HepG2 (cell line): ENCODE data around the gene VIPR1. TPM values are rescaled to one million over a fixed set of nuclear protein-coding genes. Genes with fewer than 3 reads are reported as not detected.
A peak's percentile ranks its signal among the peaks of the same experiment; 100 is the strongest.

ENCODE experiments used
- BHLHE40 ChIP-seq: IDR thresholded peaks from 2 replicates; pipeline ENCODE4 v1.6.1; 2011; ENCODE audit warnings: low read length, improper control_type of control experiment
- CBX2 ChIP-seq, 2 experiments: fragments of 200-600 bp in 1 of 2; sonication (generic); formaldehyde crosslinking in 1 of 2; IDR thresholded peaks; 2 replicates each; pipeline versions ENCODE4 v1.7.0 to v1.8.1; 2018 to 2022; ENCODE audit warnings: low read depth in 2 of 2, low read length in 1 of 2, mild to moderate bottlenecking in 1 of 2, missing genetic modification reagents in 1 of 2
- ETV6 ChIP-seq: sonication (generic); formaldehyde crosslinking; conservative IDR thresholded peaks from 2 replicates; pipeline ENCODE4 v1.4.0; 2020; ENCODE audit warnings: missing genetic modification reagents
- HDAC1 ChIP-seq: sonication (generic); formaldehyde crosslinking; IDR thresholded peaks from 2 replicates; pipeline ENCODE4 v1.5.1; 2020; ENCODE audit warnings: mild to moderate bottlenecking, missing genetic modification reagents
- PHF21A ChIP-seq: sonication (generic); formaldehyde crosslinking; IDR thresholded peaks from 2 replicates; pipeline ENCODE4 v1.5.0; 2020; ENCODE audit warnings: mild to moderate bottlenecking, missing genetic modification reagents
- SNRNP70 ChIP-seq: fragments of 200-400 bp; formaldehyde crosslinking; IDR thresholded peaks from 2 replicates; pipeline ENCODE4 v1.6.1; 2017; ENCODE audit warnings: mild to moderate bottlenecking, low read depth, low read length, moderate library complexity
- SOX13 ChIP-seq, 3 experiments: fragments of 450-650 bp in 1 of 3; sonication (generic) in 1 of 3; formaldehyde crosslinking in 1 of 3; IDR thresholded peaks in 2 of 3; conservative IDR thresholded peaks in 1 of 3; 2 replicates each; pipeline versions ENCODE4 v1.5.0 to v1.6.1; 2016 to 2020; ENCODE audit warnings: antibody characterized with exemption in 1 of 3, mild to moderate bottlenecking in 1 of 3, missing compliant biosample characterization in 1 of 3, missing genetic modification reagents in 1 of 3, moderate library complexity in 1 of 3
- SOX6 ChIP-seq, 2 experiments: fragments of 450-650 bp in 1 of 2; sonication (generic) in 1 of 2; formaldehyde crosslinking in 1 of 2; IDR thresholded peaks; 2 replicates each; pipeline versions ENCODE4 v1.4.0 to v1.6.1; 2017 to 2020; ENCODE audit warnings: antibody characterized with exemption in 1 of 2, mild to moderate bottlenecking in 1 of 2, missing genetic modification reagents in 1 of 2
- ZNF292 ChIP-seq: sonication (generic); formaldehyde crosslinking; IDR thresholded peaks from 2 replicates; pipeline ENCODE4 v1.8.1; 2022; ENCODE audit warnings: mild to moderate bottlenecking, low read depth, missing genetic modification reagents, borderline replicate concordance
- ZNF7 ChIP-seq: IDR thresholded peaks from 2 replicates; pipeline ENCODE4 v1.6.1; 2016; ENCODE audit warnings: missing biosample characterization, missing genetic modification reagents
- ZNF724P ChIP-seq: sonication (generic); formaldehyde crosslinking; IDR thresholded peaks from 2 replicates; pipeline ENCODE4 v1.8.0; 2022; ENCODE audit warnings: missing genetic modification reagents, borderline replicate concordance
- polyA plus RNA-seq, 8 experiments: library from polyadenylated mRNA; depleted of rRNA in 3 of 8; stranded (reverse) in 7 of 8; unstranded in 1 of 8; fragments of >200 nt; fragmentation: Illumina TruSeq in 4 of 8; extraction: Trizol in 4 of 8; gene quantifications; 2 replicates each; pipeline versions ENCODE4 v1.2.1 to v1.2.3, GENCODE V29; 2011 to 2016; ENCODE audit warnings: low read depth in 4 of 8, missing spikeins in 1 of 8, mixed read lengths in 1 of 8; ENCODE audit not compliant: insufficient read depth in 1 of 8
- total RNA-seq, 5 experiments: library from RNA; depleted of rRNA; stranded (reverse); fragments of >200 nt; fragmentation: Illumina TruSeq; extraction: Trizol; gene quantifications; 2 replicates each; pipeline ENCODE4 v1.2.3, GENCODE V29; 2016; ENCODE audit warnings: low read depth in 1 of 5
- TF ChIP-seq, protein P1 (sequence below): sonication (generic); formaldehyde crosslinking; IDR thresholded peaks from 2 replicates; pipeline ENCODE4 v1.5.0; 2020; ENCODE audit warnings: missing genetic modification reagents
- TF ChIP-seq, protein P2 (sequence below): sonication (generic); formaldehyde crosslinking; IDR thresholded peaks from 2 replicates; pipeline ENCODE4 v1.4.0; 2020; ENCODE audit warnings: mild to moderate bottlenecking, missing genetic modification reagents, borderline replicate concordance
- TF ChIP-seq, protein P3 (sequence below), 2 experiments: sonication (generic) in 1 of 2; formaldehyde crosslinking in 1 of 2; IDR thresholded peaks; 2 replicates each; pipeline versions ENCODE4 v1.4.0 to v1.6.1; 2018 to 2020; ENCODE audit warnings: missing genetic modification reagents in 2 of 2, borderline replicate concordance in 1 of 2, low read depth in 1 of 2, mild to moderate bottlenecking in 1 of 2, missing biosample characterization in 1 of 2
- TF ChIP-seq, protein P4 (sequence below): sonication (generic); formaldehyde crosslinking; IDR thresholded peaks from 2 replicates; pipeline ENCODE4 v1.4.0; 2020; ENCODE audit warnings: missing genetic modification reagents

Gene VIPR1
- total and polyA plus RNA-seq, 2 of the 13 experiments (the other 11 are each of a cell fraction or from before 2014, with no cell fraction given), result 0.04 to 0.11 TPM

DNA sequence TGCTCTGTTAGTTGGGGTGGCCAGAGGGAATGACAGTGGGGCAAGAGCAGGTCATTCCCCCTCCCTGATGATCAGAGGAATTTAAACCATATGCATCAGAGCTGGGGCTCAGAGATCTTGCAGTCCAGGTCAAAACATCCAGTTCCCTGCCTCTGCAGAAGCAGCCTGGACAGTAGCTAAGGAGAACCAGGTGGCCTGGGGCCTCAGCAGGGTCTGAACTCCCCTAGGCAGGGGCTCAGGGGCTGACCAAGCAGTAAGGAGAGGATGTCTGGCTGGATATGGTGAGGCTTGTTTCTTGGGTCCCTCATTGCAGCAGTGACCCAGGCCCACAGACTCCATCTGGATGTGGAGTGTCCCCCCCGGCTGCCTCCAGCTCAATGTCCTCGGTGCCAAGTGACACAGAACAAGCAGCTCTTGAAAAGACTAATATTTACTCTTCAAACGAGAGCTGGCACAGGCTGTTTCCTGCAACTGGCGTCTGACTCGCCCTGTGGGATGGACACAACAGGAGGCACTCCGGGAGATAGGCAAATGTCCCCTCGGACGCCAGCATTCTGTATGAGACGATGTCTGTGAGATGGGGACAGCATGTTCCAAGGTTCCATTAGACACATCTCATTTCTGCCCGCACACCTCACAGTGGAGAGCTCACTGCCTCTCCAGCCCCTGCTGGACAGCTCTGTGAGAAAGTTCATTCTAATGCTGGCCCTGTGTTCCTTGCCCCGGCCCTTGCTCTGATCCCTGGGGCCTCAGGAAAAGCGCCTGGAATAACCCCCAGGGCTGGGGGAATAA, 42.2 kb downstream of the VIPR1 start (continued):
- TF ChIP-seq, protein P1, sequence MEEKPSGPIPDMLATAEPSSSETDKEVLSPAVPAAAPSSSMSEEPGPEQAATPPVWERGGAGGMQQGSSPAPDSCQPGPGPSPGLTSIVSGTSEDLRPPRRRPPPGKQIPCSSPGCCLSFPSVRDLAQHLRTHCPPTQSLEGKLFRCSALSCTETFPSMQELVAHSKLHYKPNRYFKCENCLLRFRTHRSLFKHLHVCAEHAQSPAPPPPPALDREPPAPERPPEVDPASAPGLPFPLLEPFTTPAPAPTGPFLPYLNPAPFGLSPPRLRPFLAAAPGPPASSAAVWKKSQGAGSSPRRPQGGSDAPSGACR (CRISPR knock-in tag), result peak; percentile 61; the same call in 1 of the 2 replicates
- TF ChIP-seq SNRNP70 (no peak), SOX6 (IDR thresholded peaks at IDR 0.05) (no peak), SOX6 (CRISPR knock-in tag; IDR thresholded peaks at IDR 0.05) (peak; percentile 41; the same call in 1 of the 2 replicates), ZNF292 (CRISPR knock-in tag) (peak; percentile 82), PHF21A (CRISPR knock-in tag) (peak; percentile 54; the same call in 1 of the 2 replicates), CBX2 (IDR thresholded peaks at IDR 0.05; ENCODE audit: low read depth, low read length) (no peak), CBX2 (CRISPR knock-in tag; IDR thresholded peaks at IDR 0.05; ENCODE audit: low read depth) (no peak), BHLHE40 (no peak), ZNF7 (CRISPR knock-in tag) (no peak), ZNF724P (CRISPR knock-in tag) (no peak), ETV6 (CRISPR knock-in tag) (no peak), SOX13 (IDR thresholded peaks at IDR 0.05) (no peak), SOX13 (CRISPR knock-in tag; conservative IDR thresholded peaks at IDR 0.05 in 1 of 2, IDR thresholded peaks at IDR 0.05 in 1 of 2) (peak in 1 of 2 experiments; percentile 36; a peak in 1 of 4 replicates), HDAC1 (CRISPR knock-in tag) (peak; percentile 35; the same call in 1 of the 2 replicates)
- TF ChIP-seq, protein P2, sequence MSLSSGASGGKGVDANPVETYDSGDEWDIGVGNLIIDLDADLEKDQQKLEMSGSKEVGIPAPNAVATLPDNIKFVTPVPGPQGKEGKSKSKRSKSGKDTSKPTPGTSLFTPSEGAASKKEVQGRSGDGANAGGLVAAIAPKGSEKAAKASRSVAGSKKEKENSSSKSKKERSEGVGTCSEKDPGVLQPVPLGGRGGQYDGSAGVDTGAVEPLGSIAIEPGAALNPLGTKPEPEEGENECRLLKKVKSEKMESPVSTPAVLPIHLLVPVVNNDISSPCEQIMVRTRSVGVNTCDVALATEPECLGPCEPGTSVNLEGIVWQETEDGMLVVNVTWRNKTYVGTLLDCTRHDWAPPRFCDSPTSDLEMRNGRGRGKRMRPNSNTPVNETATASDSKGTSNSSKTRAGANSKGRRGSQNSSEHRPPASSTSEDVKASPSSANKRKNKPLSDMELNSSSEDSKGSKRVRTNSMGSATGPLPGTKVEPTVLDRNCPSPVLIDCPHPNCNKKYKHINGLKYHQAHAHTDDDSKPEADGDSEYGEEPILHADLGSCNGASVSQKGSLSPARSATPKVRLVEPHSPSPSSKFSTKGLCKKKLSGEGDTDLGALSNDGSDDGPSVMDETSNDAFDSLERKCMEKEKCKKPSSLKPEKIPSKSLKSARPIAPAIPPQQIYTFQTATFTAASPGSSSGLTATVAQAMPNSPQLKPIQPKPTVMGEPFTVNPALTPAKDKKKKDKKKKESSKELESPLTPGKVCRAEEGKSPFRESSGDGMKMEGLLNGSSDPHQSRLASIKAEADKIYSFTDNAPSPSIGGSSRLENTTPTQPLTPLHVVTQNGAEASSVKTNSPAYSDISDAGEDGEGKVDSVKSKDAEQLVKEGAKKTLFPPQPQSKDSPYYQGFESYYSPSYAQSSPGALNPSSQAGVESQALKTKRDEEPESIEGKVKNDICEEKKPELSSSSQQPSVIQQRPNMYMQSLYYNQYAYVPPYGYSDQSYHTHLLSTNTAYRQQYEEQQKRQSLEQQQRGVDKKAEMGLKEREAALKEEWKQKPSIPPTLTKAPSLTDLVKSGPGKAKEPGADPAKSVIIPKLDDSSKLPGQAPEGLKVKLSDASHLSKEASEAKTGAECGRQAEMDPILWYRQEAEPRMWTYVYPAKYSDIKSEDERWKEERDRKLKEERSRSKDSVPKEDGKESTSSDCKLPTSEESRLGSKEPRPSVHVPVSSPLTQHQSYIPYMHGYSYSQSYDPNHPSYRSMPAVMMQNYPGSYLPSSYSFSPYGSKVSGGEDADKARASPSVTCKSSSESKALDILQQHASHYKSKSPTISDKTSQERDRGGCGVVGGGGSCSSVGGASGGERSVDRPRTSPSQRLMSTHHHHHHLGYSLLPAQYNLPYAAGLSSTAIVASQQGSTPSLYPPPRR (CRISPR knock-in tag), result peak; percentile 50; the same call in 1 of the 2 replicates
- TF ChIP-seq, protein P3, sequence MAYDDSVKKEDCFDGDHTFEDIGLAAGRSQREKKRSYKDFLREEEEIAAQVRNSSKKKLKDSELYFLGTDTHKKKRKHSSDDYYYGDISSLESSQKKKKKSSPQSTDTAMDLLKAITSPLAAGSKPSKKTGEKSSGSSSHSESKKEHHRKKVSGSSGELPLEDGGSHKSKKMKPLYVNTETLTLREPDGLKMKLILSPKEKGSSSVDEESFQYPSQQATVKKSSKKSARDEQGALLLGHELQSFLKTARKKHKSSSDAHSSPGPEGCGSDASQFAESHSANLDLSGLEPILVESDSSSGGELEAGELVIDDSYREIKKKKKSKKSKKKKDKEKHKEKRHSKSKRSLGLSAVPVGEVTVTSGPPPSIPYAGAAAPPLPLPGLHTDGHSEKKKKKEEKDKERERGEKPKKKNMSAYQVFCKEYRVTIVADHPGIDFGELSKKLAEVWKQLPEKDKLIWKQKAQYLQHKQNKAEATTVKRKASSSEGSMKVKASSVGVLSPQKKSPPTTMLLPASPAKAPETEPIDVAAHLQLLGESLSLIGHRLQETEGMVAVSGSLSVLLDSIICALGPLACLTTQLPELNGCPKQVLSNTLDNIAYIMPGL (CRISPR knock-in tag; IDR thresholded peaks at IDR 0.05; ENCODE audit: borderline replicate concordance in 1 of 2, low read depth in 1 of 2), result 0 out of 4 replicates have a peak, but pooled peaks of 1 of the 2 experiments have one; percentile 19
- TF ChIP-seq, protein P4, sequence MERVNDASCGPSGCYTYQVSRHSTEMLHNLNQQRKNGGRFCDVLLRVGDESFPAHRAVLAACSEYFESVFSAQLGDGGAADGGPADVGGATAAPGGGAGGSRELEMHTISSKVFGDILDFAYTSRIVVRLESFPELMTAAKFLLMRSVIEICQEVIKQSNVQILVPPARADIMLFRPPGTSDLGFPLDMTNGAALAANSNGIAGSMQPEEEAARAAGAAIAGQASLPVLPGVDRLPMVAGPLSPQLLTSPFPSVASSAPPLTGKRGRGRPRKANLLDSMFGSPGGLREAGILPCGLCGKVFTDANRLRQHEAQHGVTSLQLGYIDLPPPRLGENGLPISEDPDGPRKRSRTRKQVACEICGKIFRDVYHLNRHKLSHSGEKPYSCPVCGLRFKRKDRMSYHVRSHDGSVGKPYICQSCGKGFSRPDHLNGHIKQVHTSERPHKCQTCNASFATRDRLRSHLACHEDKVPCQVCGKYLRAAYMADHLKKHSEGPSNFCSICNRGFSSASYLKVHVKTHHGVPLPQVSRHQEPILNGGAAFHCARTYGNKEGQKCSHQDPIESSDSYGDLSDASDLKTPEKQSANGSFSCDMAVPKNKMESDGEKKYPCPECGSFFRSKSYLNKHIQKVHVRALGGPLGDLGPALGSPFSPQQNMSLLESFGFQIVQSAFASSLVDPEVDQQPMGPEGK, result peak; percentile 64; the same call in 1 of the 2 replicates
